K562 (cell line): ENCODE measurements around the gene CLIC5. TPM values are rescaled to one million over a fixed set of nuclear protein-coding genes. Genes with fewer than 3 reads are reported as not detected.

Source experiments
- ATAC-seq: fragments of 200-7000 bp; cut with Tn5 transposase; 3 replicates; pipeline ENCODE4 v1.9.1; 2020; ENCODE audit warnings: moderate library complexity
- BruUV-seq: library from RNA; stranded (reverse); fragments of 400-500 nt; replicated peaks from 2 replicates; lab custom pipeline; 2021; lab: Mats Ljungman, UMichigan
- CTCF ChIA-PET: fragments of 300-600 bp; formaldehyde crosslinking; extraction: SDS; loops from one replicate; lab custom pipeline; 2021; ENCODE audit warnings: low intra/inter-chr PET ratio; lab: Yijun Ruan, JAX
- POLR2A ChIA-PET: fragments of 300-600, 350-650 bp; sonication (Branson Sonifier 250); formaldehyde crosslinking; extraction: SDS; loops from one replicate; lab custom pipeline; 2021; ENCODE audit warnings: antibody characterized with exemption, inconsistent platforms; lab: Yijun Ruan, JAX
- DNase-seq, 4 experiments: peaks; one replicate each; pipeline versions ENCODE4 v3.0.0 to v3.0.0-alpha.2; 2011 to 2018; ENCODE audit warnings: low spot score in 3 of 4, mixed read lengths in 3 of 4; ENCODE audit errors: extremely low read depth in 1 of 4
- FAIRE-seq: peaks from 2 replicates; lab custom pipeline; 2011; peaks lifted over from hg19 to GRCh38; lab: Jason Lieb, UNC
- H2AFZ ChIP-seq: 2 replicates; pipeline ENCODE4 v1.6.0; 2011; ENCODE audit warnings: low read depth, low read length, control low read depth, inconsistent platforms
- H3K27ac ChIP-seq: fragments of 200-600 bp; 3 replicates; pipeline ENCODE4 v1.8.0; 2011; ENCODE audit warnings: low read depth, mild to moderate bottlenecking, control low read depth, inconsistent platforms, low read length, moderate library complexity, mixed read lengths; ENCODE audit errors: extremely low read depth
- H3K27me3 ChIP-seq, 2 experiments: fragments of 300-600 bp in 1 of 2; 2 replicates in 1 of 2; 3 replicates in 1 of 2; pipeline versions ENCODE4 v1.6.0 to v1.8.0; 2011; ENCODE audit warnings: inconsistent platforms in 2 of 2, low read length in 2 of 2, mild to moderate bottlenecking in 1 of 2, mixed read lengths in 1 of 2, moderate library complexity in 1 of 2; ENCODE audit not compliant: control insufficient read depth in 2 of 2, insufficient read depth in 2 of 2
- H3K36me3 ChIP-seq: fragments of 300-600 bp; 3 replicates; pipeline ENCODE4 v1.8.0; 2011; ENCODE audit warnings: mild to moderate bottlenecking, low read length, inconsistent platforms; ENCODE audit not compliant: control insufficient read depth, insufficient read depth
- H3K4me1 ChIP-seq, 2 experiments: fragments of 200-600 bp in 1 of 2; replicated peaks in 1 of 2; 2 replicates in 1 of 2; 3 replicates in 1 of 2; pipeline versions ENCODE4 v1.5.1 to v1.8.0; 2011; ENCODE audit warnings: inconsistent platforms in 2 of 2, low read length in 2 of 2, mild to moderate bottlenecking in 1 of 2, mixed read lengths in 1 of 2, moderate library complexity in 1 of 2; ENCODE audit not compliant: control insufficient read depth in 2 of 2, insufficient read depth in 2 of 2
- H3K4me2 ChIP-seq: 2 replicates; pipeline ENCODE4 v1.6.1; 2011; ENCODE audit warnings: low read length, control low read depth, inconsistent platforms, mixed read lengths; ENCODE audit not compliant: insufficient read depth
- H3K4me3 ChIP-seq: fragments of 200-600 bp; sonication (generic), shearing (Covaris generic); 2 replicates; pipeline ENCODE4 v1.5.1; 2016; ENCODE audit warnings: control low read depth, inconsistent platforms
- H3K79me2 ChIP-seq: fragments of 200-600 bp; 3 replicates; pipeline ENCODE4 v1.8.0; 2011; ENCODE audit warnings: low read length, inconsistent platforms; ENCODE audit not compliant: control insufficient read depth, insufficient read depth
- H3K9ac ChIP-seq, 2 experiments: 2 replicates each; pipeline versions ENCODE4 v1.6.0 to v1.6.1; 2011; ENCODE audit warnings: low read depth in 2 of 2, low read length in 2 of 2, control low read depth in 1 of 2, inconsistent platforms in 1 of 2, mild to moderate bottlenecking in 1 of 2, mixed read lengths in 1 of 2; ENCODE audit not compliant: insufficient read depth in 1 of 2
- H3K9me1 ChIP-seq: one replicate; pipeline ENCODE4 v1.6.0; 2011; ENCODE audit warnings: inconsistent platforms, mild to moderate bottlenecking, low read length, moderate library complexity; ENCODE audit not compliant: control insufficient read depth, insufficient read depth
- H3K9me3 ChIP-seq: replicated peaks from 2 replicates; pipeline ENCODE4 v1.5.1; 2011; ENCODE audit warnings: low read depth, low read length, inconsistent platforms; ENCODE audit not compliant: control insufficient read depth, insufficient read depth
- H4K20me1 ChIP-seq: replicated peaks from 2 replicates; pipeline ENCODE4 v1.6.1; 2011; ENCODE audit warnings: low read length, inconsistent platforms, mixed read lengths; ENCODE audit not compliant: control insufficient read depth, insufficient read depth
- GABPB1 ChIP-seq: sonication (generic); formaldehyde crosslinking; IDR thresholded peaks from 2 replicates; pipeline ENCODE4 v1.8.0; 2022; ENCODE audit warnings: mild to moderate bottlenecking, missing genetic modification reagents
- NRF1 ChIP-seq, 2 experiments: fragments of 450-650 bp; IDR thresholded peaks in 1 of 2; conservative IDR thresholded peaks in 1 of 2; 2 replicates each; pipeline ENCODE4 v1.6.1; 2014; ENCODE audit warnings: mild to moderate bottlenecking in 2 of 2
- RBM25 ChIP-seq: fragments of 200-400 bp; formaldehyde crosslinking; IDR thresholded peaks from 2 replicates; pipeline ENCODE4 v1.6.1; 2018; ENCODE audit warnings: low read length, low read depth, moderate library complexity; ENCODE audit not compliant: severe bottlenecking
- SIN3B ChIP-seq: fragments of 450-650 bp; IDR thresholded peaks from 2 replicates; pipeline ENCODE4 v1.6.1; 2017; ENCODE audit warnings: low read depth, mild to moderate bottlenecking, moderate library complexity
- ZFP36 ChIP-seq: fragments of 150-350 bp; IDR thresholded peaks from 2 replicates; pipeline ENCODE4 v1.6.1; 2018; ENCODE audit warnings: low read length, low read depth; ENCODE audit not compliant: partially characterized antibody
- WGBS: fragments of 100-300 bp; shearing (Covaris generic); methylation state at CpG from one replicate; pipeline ENCODE4 v1.1.6; 2016; ENCODE audit warnings: low coverage, mixed read lengths; ENCODE audit not compliant: insufficient coverage; ENCODE audit errors: missing lambda C conversion rate; 5-methylcytosine and 5-hydroxymethylcytosine counted together
- in situ Hi-C: fragments of 300-500 bp; cut with MboI; formaldehyde crosslinking; loops from 4 replicates; pipeline ENCODE4 v1.15.0; 2018; ENCODE audit warnings: inconsistent platforms, mixed read lengths
- intact Hi-C: fragments of 100-400 bp; cut with micrococcal nuclease; formaldehyde crosslinking; loops from 2 replicates; pipeline ENCODE4 v1.14.2; 2022
- polyA plus RNA-seq, 8 experiments: library from polyadenylated mRNA; depleted of rRNA in 4 of 8; stranded (reverse) in 5 of 8; unstranded in 3 of 8; fragments of >200 nt; fragmentation: Nextera tagmentation in 2 of 8; fragmentation: Illumina TruSeq in 1 of 8; extraction: Ambion mirVana in 2 of 8; extraction: Trizol in 1 of 8; gene quantifications; 2 replicates each; pipeline versions ENCODE4 v1.2.1 to v1.2.3, GENCODE V29; 2011 to 2014; ENCODE audit warnings: inconsistent platforms in 1 of 8, missing spikeins in 1 of 8
- total RNA-seq, 7 experiments: library from RNA; depleted of rRNA in 6 of 7; stranded (reverse); fragments of >200 nt in 6 of 7; fragmentation: Illumina TruSeq in 2 of 7; extraction: Trizol in 2 of 7; gene quantifications; 2 replicates each; pipeline versions ENCODE4 v1.2.1 to v1.2.3, GENCODE V29; 2011 to 2021; ENCODE audit warnings: low replicate concordance in 1 of 7
- TF ChIP-seq, protein P1 (sequence below): sonication (generic); formaldehyde crosslinking; IDR thresholded peaks from 2 replicates; pipeline ENCODE4 v1.8.1; 2023; ENCODE audit warnings: mild to moderate bottlenecking, missing genetic modification reagents, moderate library complexity

Gene CLIC5
- total and polyA plus RNA-seq, 9 of the 15 experiments (the other 6 are each of a cell fraction or from before 2014, with no cell fraction given): 0.31 TPM; not detected in 8

DNA sequence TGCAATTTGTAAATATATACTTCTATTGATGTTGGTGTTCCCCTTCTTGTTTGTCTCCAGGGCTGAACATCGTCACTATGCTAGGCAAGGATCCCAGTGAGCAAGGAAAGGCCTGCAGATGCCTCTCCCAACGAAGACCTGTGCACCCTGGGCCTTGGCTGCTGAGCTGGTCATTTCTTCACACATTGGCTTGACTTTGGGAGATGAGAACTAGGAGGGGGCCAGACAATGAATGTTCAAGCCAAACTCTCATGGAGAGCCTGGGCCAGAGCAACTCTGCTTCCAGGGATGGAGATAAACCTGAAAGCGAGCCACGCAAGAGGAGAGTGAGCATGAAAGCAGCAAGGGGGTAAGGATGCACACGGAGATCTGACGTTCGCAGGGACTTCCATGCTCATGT, 104.0 kb downstream of the CLIC5 start:
- Histone ChIP-seq H2AFZ (no peak overlapping the region), H3K9me3 (no peaks in the 10 kb centered on the region), H3K27ac (no peak overlapping the region), H3K4me2 (no peak overlapping the region), H3K36me3 (no peaks in the 10 kb centered on the region), H3K9ac (no peak overlapping the region), H3K9me1 (no peaks in the 10 kb centered on the region), H3K79me2 (no peaks in the 10 kb centered on the region), H3K27me3 (0 out of 5 replicates have a peak, but pooled peaks cover 0 to 2% of the 10 kb centered on the region in 2 experiments), H3K4me3 (no peak overlapping the region), H4K20me1 (no peaks in the 10 kb centered on the region), H3K4me1 (no peaks in the 10 kb centered on the region)
- intact Hi-C loops: no loop called here
- WGBS: 0% methylated on average over 7 of the region's 7 CpGs
- no peak for DNase-seq
- POLR2A ChIA-PET: interaction anchor here (0.6 kb wide), 1 partner anchor 266 kb away, joined by 3 read pairs; no protein-coding TSS in a partner anchor
- no TSS peak for BruUV-seq
- CTCF ChIA-PET: no interaction called here
- in situ Hi-C loops: loop anchor here (10.0 kb wide), 1 partner anchor 1437 kb away; no protein-coding TSS in a partner anchor
- FAIRE-seq: no peak
- no peak for ATAC-seq
- TF ChIP-seq SIN3B (no peak), GABPB1 (CRISPR knock-in tag) (no peak)
- TF ChIP-seq, protein P1, sequence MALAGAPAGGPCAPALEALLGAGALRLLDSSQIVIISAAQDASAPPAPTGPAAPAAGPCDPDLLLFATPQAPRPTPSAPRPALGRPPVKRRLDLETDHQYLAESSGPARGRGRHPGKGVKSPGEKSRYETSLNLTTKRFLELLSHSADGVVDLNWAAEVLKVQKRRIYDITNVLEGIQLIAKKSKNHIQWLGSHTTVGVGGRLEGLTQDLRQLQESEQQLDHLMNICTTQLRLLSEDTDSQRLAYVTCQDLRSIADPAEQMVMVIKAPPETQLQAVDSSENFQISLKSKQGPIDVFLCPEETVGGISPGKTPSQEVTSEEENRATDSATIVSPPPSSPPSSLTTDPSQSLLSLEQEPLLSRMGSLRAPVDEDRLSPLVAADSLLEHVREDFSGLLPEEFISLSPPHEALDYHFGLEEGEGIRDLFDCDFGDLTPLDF (CRISPR knock-in tag): no peak

DNA sequence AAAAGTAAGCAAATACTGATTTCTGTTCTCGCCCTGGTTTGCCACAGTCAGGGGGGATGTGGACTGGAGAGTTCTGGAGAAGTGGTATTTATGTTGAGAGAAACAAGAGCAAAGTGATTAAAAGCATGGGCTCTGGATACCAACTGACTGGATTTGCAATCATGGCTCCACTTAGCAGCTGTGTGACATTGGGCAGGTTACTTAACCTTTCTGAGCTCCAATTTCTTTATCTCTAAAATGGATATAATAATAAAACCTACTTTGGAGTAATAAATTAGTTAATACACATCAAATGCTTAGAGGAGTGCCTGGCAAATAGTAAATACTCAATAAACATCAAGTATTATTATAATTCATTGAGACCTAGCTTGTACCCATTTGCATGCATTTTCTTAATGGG, 111.7 kb downstream of the CLIC5 start:
- CTCF ChIA-PET: no interaction called here
- 0% methylated on average over 1 of the region's 1 CpG for WGBS
- intact Hi-C loops: no loop called here
- Histone ChIP-seq H3K4me2 (no peak overlapping the region), H4K20me1 (no peaks in the 10 kb centered on the region), H3K9ac (no peak overlapping the region), H3K36me3 (no peaks in the 10 kb centered on the region), H3K4me1 (no peaks in the 10 kb centered on the region), H2AFZ (no peak overlapping the region), H3K4me3 (no peak overlapping the region), H3K79me2 (no peaks in the 10 kb centered on the region), H3K9me1 (no peaks in the 10 kb centered on the region), H3K27ac (no peak overlapping the region), H3K9me3 (no peaks in the 10 kb centered on the region), H3K27me3 (peaks cover 4 to 12% of the 10 kb centered on the region in 2 experiments; a peak in 2 of 5 replicates)
- no TSS peak for BruUV-seq
- DNase-seq (no peak), FAIRE-seq (no peak), ATAC-seq (no peak)
- in situ Hi-C loops: no loop called here
- TF ChIP-seq NRF1 (conservative IDR thresholded peaks at IDR 0.05 in 1 of 2, IDR thresholded peaks at IDR 0.05 in 1 of 2): no peak
- peak; percentile 88 for TF ChIP-seq RBM25
- TF ChIP-seq ZFP36: peak; percentile 55
- POLR2A ChIA-PET: interaction anchor here (0.5 to 1.0 kb wide), 2 partner anchors 11 to 1239 kb away, joined by 3 read pairs; no protein-coding TSS in a partner anchor
